Transverse colon (tissue), 4 donors: ENCODE data around the gene FCGBP.

ENCODE experiments used
- EP300 ChIP-seq: sonication (generic); formaldehyde crosslinking; IDR thresholded peaks from one replicate; pipeline ENCODE4 v1.6.1; 2017; ENCODE audit warnings: antibody characterized with exemption, low read depth
- POLR2A ChIP-seq: fragments of 450-650 bp; IDR thresholded peaks from one replicate; pipeline ENCODE4 v1.6.1; 2016; ENCODE audit warnings: antibody characterized with exemption, mild to moderate bottlenecking, moderate library complexity
- POLR2AphosphoS5 ChIP-seq, 3 donors: sonication (generic); formaldehyde crosslinking; IDR thresholded peaks; one replicate each; pipeline ENCODE4 v1.6.1; 2016; ENCODE audit warnings: antibody characterized with exemption in 3 of 3
- TF ChIP-seq, protein P1 (sequence below), 5 experiments: fragments of 200-600 bp in 3 of 5; fragments of 450-650 bp in 2 of 5; sonication (generic) in 3 of 5; IDR thresholded peaks; 1 replicate in 2 of 5; 2 replicates in 3 of 5; pipeline ENCODE4 v1.5.1; 2016 to 2017; ENCODE audit warnings: antibody characterized with exemption in 5 of 5, inconsistent platforms in 3 of 5, mild to moderate bottlenecking in 2 of 5, moderate library complexity in 1 of 5

DNA sequence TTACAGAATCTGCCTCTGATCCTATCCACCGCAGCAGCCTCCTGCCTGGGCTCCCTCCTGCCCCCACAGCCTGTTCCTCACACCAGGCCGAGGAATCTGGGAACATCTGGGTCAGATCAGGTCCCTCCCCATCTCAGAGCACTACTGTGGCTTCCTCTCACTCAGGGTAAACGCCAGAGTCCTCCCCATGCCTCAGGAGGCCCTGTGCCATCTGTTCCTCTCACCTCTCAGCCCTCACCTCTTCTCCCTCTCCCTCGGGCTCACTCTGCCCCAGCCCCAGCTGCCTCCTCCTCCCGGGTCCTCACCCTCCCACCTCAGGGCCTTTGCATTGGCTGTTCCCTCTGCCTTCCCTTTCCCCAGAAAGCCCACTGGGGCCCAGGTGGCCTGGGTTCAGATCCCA, 18.2 kb downstream of the FCGBP start:
- TF ChIP-seq, protein P1, sequence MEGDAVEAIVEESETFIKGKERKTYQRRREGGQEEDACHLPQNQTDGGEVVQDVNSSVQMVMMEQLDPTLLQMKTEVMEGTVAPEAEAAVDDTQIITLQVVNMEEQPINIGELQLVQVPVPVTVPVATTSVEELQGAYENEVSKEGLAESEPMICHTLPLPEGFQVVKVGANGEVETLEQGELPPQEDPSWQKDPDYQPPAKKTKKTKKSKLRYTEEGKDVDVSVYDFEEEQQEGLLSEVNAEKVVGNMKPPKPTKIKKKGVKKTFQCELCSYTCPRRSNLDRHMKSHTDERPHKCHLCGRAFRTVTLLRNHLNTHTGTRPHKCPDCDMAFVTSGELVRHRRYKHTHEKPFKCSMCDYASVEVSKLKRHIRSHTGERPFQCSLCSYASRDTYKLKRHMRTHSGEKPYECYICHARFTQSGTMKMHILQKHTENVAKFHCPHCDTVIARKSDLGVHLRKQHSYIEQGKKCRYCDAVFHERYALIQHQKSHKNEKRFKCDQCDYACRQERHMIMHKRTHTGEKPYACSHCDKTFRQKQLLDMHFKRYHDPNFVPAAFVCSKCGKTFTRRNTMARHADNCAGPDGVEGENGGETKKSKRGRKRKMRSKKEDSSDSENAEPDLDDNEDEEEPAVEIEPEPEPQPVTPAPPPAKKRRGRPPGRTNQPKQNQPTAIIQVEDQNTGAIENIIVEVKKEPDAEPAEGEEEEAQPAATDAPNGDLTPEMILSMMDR (IDR thresholded peaks at IDR 0.05) = no peak
- TF ChIP-seq EP300 (no peak), POLR2A (no peak), POLR2AphosphoS5 (IDR thresholded peaks at IDR 0.05) (no peak)
